GM18951 (cell line): ENCODE results near the gene PTPRN2.
"Not testable (repeated sequence)": the region's sequence is repeated elsewhere in the genome, so short reads cannot be mapped to it uniquely, and the experiment has no call there.

ENCODE experiments used
- POLR2A ChIP-seq: IDR thresholded peaks from 4 replicates; pipeline ENCODE4 v1.6.1; 2011; ENCODE audit warnings: mild to moderate bottlenecking; ENCODE audit not compliant: insufficient read length, insufficient read depth; ENCODE audit errors: extremely low read depth
- in situ Hi-C: fragments of 300-500 bp; cut with MboI; formaldehyde crosslinking; loops from one replicate; pipeline ENCODE4 v1.12.0; 2022; ENCODE audit warnings: low sequenced_read_pairs, mixed read lengths, inconsistent platforms; ENCODE audit not compliant: unreplicated experiment

Gene PTPRN2

DNA sequence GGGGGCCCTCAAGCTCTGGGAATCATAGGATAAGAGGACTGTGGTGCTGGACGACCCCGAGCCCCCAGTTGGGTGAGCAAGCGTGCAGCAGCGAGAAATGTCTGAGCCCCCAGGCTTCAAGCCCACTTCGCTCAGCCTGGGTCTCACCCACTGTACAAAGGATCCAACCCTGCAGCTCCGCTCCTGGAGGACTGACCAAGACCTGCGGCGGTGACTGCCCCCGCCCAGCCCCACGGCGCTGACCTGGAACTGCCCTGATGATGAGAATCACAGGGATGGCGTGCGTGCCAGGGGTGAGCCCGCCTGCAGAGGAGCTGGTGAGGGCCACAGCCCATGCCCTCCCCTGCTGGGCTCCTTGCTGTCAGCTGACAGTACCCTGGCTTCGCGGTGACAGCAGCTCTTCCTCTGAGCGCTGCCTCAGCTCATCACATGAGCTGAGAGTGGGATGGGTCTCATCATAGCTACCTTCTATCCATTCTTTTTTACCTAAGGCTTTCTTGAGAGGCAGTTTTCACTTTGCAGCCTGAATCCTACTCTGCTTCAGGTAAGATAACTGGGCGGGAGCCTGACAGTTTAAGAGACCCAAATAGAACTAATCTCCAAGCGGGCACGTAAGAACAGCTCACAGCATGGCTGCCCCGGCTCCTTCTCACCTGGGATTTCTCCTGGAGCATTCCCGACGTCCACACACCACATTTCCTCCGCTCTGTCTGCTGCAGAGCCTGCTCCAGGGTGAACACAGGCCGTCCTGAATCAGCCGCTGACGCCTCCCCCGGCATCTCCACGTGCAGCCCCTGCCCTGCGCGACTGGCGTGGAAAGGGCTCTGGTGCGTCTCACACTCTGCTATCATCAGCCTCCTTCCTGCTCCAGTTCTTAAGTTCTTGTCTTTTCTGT is 329.9 kb downstream of the PTPRN2 start:
- in situ Hi-C loops, result no loop called here
- TF ChIP-seq POLR2A, result no peak

DNA sequence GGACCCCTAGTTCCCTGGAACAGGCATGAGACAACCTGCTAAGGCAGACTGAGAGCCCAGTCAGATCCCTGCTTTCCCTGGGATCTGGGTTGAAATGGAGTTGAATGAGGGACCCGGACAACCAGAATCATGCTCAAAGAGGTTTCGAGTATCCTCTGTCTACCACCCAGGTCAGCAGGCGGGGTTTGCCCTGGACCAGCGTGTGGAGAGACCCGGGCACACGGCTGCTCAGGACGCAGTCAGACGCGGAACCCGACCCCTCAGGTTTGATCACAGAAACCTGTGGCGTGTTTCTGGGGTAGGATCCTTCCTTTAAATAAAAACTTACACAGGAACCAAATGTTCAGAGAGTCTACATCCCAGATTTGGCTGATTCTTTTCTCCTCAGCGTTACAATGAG is 330.6 kb downstream of the PTPRN2 start:
- in situ Hi-C loops, result no loop called here
- no peak for TF ChIP-seq POLR2A

DNA sequence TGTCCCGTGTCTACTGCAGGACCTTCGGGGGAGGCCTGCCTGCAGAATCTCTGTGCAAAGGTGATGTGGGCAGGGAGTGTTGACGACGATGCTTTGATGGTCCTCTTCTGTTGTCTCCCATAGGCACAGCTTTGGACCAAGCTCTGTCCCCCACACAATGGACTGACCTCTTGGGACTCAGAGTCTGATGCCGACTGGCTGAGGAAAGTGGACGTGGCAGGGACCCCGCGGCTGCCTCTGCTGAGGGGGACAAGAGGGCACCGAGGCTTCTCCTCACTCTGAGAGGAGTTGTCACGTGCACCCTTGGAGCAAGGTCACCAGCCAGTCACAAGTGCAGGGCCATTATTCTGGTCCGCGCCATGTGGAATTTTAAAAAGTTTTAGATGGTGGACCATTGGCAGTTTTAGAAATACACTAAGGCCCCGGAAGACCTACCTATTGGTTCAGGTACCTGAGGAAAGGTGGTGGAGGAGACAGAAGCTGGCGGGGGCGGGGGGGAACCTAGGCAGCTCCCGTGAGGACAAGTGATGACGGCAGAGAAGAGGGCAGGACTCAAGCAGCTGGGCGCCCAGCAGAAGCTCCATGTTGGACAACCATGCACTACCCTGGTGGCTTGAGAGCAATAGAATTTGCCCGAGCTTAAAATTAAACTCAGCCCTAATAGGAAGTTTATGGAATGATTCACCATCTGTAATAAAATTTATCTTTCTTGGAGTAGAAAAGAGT is 331.4 kb downstream of the PTPRN2 start:
- TF ChIP-seq POLR2A, result no peak
- in situ Hi-C loops, result no loop called here

DNA sequence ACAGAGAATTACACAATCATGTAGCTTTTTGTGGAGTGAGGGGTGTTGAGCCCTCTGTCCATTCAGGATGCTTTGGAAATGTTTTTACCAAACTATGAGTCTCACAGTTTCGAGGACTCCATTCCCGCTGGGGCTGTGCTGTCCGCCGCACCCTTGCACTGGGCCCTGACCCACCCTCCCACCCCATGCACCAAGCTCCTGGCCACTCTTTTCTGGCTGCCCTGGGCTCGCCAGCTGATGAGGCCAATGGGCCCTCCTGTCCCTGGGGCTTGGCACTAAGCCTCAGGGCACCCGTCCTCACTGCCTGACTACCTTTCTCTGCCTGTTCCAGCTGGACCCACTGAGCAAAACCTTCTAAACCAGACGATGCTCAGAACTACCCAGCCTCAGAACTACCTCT is 332.1 kb downstream of the PTPRN2 start:
- TF ChIP-seq POLR2A, result no peak
- in situ Hi-C loops, result no loop called here

DNA sequence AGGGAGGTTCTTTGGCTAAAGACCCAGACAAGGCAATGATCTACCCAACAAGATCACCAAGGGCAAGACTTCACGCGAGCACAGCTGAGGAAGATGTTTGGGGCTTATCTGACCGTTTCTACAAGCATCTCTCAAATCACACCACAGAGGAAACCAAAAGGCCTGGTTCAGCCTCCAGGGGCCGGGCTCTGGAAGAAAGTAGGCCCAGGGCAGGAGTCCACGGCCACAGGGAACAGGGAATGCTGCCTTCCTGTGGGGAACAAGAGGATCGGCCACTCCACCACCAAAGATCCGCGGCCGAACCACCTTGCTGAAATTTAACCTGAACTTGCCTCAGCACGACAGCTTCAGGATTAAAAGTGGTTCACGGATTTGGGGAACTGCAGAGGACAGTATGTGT is 332.5 kb downstream of the PTPRN2 start:
- in situ Hi-C loops, result no loop called here
- TF ChIP-seq POLR2A, result no peak

DNA sequence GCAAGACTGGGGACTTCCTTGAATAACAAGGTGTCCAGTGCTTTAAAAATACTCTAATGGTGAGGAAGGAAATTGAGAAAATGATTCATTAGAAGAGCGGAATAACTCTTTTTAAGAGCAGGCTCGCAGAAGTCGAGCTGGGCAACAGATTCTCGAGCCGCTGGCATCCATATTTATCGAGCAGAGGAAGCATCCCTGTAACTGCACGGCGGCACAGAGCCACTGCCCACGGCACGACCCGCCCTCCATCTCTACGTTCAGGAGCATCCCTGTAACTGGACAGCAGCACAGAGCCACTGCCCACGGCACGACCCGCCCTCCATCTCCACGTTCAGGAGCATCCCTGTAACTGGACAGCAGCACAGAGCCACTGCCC is 334.0 kb downstream of the PTPRN2 start:
- in situ Hi-C loops, result not testable (repeated sequence)

DNA sequence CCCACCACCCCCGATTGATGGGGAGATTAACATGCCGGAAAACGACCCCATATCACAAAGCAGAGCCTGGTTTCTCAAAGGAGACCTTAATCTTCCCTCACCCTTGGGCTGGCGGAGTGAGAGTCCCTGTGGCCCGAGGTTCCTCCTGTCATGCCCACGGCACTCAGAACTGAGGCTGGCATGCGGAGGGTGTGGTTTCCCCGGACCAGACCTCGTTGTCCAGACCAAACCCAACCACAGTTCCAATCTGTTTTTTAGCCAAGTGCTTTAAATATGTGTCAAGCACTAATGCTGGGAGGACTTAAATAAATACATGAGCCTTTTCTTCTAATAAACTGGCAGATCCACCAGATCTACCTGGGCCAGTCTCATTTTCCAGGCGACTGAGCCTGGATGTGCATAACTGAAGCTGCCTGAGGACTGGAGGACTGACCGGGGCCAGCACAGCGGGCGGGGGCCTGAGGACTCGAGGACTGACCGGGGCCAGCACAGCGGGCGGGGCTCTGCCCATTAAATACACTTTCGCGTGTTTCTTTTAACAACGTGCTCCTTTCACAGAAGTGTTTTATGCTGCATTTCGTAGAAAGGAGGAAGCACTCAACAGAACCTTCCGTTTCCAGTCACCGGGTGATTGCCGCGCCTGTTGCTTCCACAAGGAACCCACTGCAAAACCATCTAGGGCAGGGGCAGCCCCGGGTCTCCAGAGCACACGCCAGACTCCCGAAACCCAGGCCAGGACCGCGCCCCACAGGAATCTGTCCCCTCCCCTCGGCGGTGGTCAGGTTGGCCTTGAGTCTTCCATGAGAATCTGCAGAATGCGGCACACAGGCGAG is 334.6 kb downstream of the PTPRN2 start:
- in situ Hi-C loops, result no loop called here
- no peak for TF ChIP-seq POLR2A

DNA sequence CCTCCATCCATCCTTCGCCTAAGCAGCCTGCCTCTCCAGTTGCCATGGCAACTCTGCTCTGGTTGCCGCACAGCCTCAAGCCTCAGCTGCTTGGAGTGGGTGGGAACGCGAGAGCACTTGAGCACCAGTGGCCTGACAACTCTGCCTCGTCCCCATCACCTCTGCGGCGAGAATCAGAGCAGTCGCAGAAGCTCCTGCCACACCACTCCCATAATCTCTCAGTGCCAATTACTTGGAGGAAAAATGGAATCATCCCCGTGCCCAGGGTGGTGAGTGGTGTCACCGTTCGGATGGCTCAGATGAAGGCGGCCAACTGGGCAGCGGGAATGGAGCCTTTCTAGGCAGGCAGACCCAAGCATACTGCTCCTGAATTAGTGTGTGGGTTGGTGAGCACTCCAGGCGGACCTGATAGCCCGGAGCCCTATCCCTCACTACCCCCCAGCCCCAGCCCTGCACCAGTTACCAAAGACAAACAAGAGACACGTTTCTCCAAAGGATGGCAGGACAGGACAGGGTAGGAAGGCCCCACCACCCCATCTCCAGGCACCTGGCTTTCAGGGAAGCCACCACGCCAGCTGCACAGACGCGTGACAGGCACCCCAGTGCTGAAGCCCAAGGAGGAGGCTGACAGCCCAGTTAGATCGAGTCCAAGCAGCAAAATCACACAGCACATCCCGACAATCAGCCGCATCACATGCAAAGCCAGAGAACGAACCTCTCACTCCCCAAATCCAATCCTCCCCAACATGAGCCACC is 335.4 kb downstream of the PTPRN2 start:
- in situ Hi-C loops, result no loop called here
- no peak for TF ChIP-seq POLR2A

DNA sequence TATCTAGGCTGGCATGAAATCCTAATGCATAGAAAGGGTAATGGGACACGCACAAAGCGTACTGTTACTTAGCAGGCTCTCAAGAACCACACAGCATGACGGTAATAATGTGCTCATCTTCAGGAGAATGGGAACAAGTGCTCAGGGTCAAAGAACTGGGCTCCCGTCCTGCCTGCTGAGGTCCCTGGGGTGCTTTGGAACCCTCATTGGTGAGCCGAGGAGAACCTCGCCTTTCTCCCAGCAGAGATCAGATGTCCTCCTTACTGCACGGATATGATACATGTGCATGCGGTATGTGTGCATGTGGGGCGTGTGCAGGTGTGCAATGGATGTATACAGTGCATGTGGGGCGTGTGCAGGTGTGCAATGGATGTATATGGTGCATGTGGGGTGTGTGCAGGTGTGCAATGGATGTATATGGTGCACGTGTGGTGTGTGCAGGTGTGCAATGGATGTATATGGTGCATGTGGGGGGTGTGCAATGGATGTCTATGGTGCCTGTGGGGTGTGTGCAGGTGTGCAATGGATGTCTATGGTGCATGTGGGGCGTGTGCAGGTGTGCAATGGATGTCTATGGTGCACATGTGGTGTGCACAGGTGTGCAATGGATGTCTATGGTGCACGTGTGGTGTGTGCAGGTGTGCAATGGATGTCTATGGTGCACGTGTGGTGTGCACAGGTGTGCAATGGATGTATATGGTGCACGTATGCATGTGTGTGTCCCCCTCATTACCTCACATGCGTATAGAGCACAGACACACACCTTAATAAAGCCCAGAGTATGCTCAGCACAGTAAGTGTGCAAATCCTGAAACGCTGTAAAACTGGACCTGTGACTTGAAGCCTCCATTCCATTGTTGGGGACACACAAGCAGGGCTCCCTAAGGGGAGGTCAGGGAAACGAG is 336.3 kb downstream of the PTPRN2 start:
- in situ Hi-C loops, result no loop called here
- no peak for TF ChIP-seq POLR2A

DNA sequence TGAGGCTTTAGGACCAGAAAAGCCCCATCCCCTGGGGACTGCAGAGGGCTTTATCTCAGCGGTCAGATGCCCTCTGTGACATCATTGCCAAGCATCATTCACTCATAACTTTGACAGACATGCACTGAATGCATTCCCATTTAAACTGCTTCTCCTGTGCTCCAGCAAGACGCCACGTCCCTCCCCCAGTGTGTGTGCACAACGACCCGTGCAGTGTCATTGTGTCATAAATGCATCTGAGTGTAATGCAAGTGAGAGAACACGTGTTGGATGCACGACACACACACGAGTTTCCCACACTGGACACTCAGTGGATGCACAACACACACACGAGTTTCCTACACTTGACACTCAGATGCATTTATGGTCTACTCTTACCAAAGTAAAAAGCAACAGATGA is 337.9 kb downstream of the PTPRN2 start:
- in situ Hi-C loops, result no loop called here
- TF ChIP-seq POLR2A, result no peak

DNA sequence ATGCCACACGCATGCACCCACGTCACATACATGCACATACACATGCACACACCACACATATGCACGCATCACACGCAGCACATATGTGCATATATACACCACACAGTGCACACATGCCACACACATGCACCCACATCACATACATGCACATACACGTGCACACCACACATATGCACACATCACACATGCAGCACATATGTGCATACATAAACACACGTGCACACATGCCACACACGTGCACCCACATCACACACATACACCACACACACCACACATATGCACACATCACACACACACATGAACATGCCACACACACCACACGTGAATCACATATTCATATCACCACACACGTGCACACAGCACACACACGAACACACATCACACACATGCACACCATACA is 338.8 kb downstream of the PTPRN2 start:
- in situ Hi-C loops, result no loop called here
- TF ChIP-seq POLR2A, result no peak
